GM20431 (cell line): ENCODE measurements around the gene OR51B5.

Experiments used
- in situ Hi-C: fragments of 300-500 bp; cut with MseI, MboI; formaldehyde crosslinking; loops from one replicate; pipeline ENCODE4 v1.15.0; 2020; ENCODE audit warnings: low sequenced_read_pairs; ENCODE audit not compliant: unreplicated experiment

OR51B5 gene, protein sequence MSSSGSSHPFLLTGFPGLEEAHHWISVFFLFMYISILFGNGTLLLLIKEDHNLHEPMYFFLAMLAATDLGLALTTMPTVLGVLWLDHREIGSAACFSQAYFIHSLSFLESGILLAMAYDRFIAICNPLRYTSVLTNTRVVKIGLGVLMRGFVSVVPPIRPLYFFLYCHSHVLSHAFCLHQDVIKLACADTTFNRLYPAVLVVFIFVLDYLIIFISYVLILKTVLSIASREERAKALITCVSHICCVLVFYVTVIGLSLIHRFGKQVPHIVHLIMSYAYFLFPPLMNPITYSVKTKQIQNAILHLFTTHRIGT

DNA sequence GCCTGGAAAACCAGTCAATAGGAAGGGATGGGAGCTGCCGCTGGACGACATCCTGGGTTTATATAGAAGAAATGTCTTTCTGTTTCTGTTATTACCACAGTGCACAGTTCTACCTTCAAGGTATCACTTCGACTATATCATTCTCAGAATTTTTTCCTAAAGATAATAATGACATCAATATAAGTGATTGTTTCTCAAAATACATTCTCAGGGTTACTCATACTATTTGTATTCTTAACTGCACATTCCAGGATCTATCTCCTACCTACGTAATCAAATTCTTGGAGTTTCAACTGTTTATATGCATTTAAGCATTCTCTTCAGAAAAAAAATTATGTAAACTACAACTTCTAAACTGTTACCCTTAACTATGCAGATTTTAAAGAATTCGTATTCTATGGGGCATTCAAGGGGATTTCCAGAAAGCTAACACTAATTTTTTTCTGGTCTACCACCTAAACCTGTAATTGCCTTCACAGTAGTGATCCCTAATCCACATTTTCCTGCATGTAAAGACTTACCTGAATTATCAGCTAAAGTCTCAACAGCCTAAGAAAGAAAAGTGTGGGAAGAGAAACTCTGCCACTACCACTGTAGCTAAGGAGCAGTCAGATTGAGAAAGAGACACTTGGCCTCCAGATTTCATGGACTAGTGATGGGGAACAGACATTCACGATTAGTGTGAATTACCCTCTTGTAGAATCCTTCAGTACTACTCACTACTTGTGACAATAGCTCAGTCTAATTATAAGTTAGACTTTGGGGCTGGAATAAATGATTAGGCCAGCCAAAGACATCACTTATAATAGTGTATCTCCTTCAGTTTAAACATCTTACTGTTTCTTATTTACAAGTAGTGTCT lies at the start of gene OR51B5:
Gene OR51B5 (minus strand): TSS at position 51 of the 862 bp plus-strand sequence. CDS start 0 bp downstream, at position 51.
- in situ Hi-C loops, result no loop called here

DNA sequence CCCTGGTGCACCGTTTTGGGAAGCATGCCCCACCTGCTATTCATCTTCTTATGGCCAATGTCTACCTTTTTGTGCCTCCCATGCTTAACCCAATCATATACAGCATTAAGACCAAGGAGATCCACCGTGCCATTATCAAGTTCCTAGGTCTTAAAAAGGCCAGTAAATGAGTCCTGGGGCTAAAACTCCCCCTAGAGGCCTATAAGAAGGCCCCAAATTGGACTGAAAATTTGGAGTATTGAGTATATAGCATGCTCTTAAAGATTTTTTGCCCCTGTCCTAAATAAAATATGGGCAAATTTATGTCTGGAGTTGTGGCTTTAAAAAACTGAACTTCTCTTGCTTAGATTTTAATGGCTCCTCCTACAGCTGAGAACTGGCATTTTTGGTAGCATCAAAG lies 46.9 kb upstream of the OR51B5 start:
- in situ Hi-C loops, result loop anchor here (25.0 kb wide), 1 partner anchor 278 kb away; no protein-coding TSS in a partner anchor

DNA sequence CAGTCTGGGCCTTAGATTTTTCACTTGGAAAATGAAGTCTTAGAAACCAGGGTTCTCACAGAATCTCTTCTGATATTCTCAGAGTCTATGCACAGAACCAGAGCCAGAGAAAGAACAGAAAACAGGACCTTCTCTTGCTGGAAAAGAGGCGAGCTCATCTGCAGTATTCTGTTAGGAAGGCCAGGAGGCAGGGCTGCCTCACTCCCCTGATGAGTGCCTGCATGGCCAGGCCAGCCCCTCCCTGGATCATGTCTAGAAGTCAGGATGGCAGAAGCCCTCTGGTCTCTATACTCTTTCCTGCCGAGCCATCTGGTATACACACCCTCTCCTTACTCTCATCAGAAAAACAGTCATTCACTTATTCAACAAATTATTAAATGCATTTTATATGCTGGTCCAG lies 41.0 kb upstream of the OR51B5 start:
- in situ Hi-C loops, result loop anchor here (25.0 kb wide), 1 partner anchor 272 kb away; no protein-coding TSS in a partner anchor

DNA sequence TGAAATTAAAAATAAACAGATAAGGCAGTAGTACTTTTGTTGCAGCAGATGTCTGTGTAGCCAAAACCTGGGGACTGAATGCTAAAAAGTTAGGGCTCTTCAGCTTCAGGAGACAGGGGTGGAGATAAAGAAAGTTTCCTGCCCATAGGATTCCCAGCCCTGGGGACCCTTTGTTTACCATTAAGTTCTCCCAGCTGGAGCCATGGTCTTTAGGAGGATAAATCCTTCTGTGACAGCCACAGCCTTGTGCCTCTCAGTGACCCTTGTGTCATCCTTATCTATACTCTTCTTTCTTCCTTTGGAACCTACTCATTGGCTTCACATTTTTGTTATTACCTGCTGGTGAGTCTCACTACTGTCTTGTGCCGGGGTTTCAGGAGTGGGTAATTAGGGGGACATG lies 40.3 kb upstream of the OR51B5 start, which contains the start of gene OR51M1:
Gene OR51M1 (plus strand): TSS at position 237 of the 400 bp plus-strand sequence. CDS start 5,587 bp downstream, outside the sequence.
- in situ Hi-C loops, result loop anchor here (25.0 kb wide), 1 partner anchor 271 kb away; no protein-coding TSS in a partner anchor

DNA sequence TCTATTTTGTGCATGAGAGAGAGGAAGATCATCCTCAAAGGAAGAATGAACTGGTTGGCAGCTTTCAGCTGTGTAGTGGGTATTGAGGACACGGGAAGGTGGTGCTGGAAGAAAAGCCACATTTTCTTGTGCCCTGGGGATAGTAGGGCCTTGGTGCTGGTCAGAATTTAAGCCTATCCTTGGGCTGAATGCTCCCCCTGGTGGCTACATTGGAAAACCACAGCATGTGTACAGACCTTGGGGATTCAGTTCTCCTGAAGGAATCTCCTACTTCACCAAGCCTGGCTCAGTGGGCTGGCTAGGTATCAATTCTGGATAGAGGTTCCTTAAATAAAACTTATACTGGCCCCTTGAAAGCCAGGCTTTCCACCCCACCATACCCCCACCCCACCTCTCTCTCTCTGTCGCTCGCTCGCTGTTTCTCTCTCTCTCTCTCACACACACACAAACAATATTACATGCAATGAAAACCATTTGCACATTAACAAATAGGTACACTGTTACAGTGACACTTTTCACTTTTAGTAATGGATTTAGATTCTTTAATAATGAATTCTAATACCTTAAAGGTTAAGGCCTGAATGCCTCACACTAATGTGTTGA lies 37.5 kb upstream of the OR51B5 start:
- in situ Hi-C loops, result loop anchor here (25.0 kb wide), 1 partner anchor 269 kb away; no protein-coding TSS in a partner anchor

DNA sequence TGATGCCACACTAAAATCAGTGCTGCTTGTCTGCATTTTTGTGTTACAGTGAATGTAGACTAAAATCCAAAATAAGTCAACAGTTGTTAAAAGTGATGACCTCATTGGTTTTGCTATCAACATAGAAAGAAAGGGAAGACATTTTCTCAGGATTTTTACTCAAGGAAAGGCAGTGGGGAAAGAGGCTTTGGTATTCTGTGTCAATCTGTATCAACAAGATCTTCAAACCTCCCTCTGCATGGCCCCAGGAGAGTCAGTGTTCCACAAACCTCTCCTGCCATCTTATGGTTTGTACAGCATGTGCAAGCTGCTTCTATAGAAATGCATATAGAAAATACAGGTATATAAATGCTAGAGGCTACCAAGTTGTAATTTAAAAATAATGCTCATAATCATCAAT lies 26.5 kb upstream of the OR51B5 start:
- in situ Hi-C loops, result loop anchor here (25.0 kb wide), 1 partner anchor 157 kb away; the partner anchor contains the start of gene OR51V1

DNA sequence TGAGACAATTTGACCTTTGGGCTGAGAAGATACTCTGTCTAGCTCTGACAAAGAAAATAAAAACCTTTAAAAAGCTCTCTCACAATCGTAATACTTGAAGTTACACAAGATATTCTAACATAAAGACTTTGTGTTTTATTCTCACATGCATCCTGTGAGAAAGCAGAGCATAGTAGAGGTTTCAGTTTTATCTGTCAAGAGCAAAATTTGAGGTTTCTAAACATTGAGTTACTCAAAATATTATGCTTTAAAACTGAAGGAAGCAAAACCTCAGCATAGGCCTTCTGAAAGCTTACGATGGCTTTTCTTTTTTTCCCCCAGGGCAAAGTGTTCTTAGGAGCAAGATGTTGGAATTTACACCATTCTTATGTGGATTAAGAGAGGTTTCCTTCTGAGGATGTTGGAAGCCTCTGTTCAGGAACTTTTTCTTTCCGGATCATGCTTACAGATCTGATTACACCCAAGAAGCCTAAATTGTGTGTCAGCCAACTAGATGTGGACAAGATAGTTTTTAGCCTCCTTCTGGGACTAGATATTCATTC lies 25.2 kb upstream of the OR51B5 start:
- in situ Hi-C loops, result loop anchor here (25.0 kb wide), 1 partner anchor 156 kb away; the partner anchor contains the start of gene OR51V1

DNA sequence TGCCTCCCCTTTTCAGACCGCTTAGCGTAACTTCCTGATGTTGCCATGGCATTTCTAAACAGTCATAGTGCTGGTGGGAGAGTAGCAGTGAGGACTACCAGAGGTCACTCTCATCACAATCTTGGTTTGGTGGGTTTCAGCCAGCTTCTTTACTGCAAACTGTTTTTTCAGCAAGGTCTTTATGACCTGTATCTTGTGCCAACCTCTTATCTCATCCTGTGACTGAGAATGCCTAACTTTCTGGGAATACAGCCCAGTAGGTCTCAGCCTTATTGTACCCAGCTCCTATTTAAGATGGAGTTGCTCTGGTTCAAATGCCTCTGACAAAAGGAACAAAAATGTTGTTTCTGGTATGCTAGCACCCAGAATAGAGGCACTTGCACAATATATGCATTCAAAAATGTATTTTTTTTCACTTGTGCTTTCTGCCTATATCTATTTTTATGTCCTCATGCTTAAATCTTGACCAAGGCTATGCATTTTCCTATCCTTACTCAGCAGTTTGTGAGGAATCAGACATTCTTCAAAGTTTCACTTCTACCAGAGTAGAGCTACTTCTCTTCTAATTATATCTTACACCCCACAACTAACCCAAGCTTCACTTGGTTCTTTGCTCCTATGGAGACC lies 24.2 kb upstream of the OR51B5 start:
- in situ Hi-C loops, result loop anchor here (25.0 kb wide), 1 partner anchor 155 kb away; the partner anchor contains the start of gene OR51V1

DNA sequence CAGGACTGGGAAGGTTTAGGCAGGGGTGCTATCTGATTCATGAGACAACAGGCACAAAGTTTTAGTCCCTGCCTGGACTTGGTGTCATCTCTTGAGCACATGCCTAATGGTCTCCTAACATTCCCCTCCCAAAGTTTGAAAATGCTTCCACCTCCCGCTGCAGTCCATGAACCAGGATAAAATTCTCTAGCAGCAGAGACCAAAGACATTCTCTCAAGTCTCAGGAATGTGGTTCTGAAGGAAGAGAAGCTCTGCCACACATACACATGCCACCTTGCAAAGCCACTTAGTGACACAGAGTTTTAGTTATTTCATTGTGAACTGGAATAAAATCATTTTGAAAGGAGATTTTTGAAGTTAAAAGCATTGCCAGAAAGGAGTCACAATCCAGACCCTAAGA lies 23.5 kb upstream of the OR51B5 start:
- in situ Hi-C loops, result loop anchor here (25.0 kb wide), 1 partner anchor 155 kb away; the partner anchor contains the start of gene OR51V1

DNA sequence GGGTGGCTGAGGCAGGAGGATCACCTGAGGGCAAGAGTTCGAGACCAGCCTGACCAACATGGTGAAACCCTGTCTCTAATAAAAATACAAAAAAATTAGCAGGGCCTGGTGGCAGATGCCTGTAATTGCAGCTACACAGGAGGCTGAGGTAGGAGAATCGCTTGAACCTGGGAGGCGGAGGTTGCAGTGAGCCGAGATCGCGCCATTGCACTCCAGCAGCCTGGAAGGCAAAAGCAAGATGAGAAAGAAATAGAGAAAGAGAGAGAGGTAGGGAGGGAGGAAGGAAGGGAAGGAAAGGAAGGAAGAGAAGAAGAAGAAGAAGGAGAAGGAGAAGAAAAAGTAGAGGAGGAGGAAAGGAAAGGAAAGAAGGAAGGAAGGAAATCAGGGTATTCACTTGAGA lies 23.0 kb upstream of the OR51B5 start:
- in situ Hi-C loops, result loop anchor here (25.0 kb wide), 1 partner anchor 154 kb away; the partner anchor contains the start of gene OR51V1

DNA sequence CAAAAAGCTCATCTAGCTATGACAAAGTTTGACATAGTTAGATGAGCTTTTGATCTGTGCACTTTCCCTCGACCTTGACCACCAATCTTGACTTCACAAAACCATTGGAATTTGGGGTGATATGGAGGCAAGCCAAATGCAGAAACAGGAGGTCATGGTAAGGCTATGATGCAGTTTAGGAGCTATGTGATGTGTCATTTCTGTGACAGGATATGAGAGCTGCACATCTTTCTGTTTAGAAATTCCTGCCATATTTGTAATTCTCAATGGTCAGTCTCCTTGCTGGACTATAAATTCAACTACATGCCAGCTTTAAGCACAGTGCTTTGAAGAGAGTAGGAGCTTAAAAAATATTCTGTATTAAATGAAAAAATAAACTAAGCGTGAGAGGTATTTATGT lies 20.9 kb upstream of the OR51B5 start:
- in situ Hi-C loops, result loop anchor here (25.0 kb wide), 1 partner anchor 152 kb away; the partner anchor contains the start of gene OR51V1

DNA sequence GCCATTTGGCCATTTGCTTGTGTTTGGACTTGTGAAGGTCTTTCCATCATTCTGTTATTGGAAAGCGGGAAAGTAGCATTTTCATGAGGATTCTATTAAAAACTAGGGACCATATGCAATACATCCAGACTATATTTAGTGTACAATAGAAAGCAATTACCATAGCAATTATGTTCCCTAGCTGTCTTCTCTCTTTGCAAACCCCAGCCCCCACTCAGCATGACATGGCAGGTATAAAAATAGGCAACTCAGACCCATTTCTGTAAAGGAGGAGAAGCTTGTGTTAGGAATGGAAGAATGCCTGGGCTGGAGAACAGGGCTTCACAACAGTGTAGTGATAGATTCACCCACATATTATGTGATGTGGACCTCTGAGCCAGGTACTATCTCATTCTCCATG lies 20.4 kb upstream of the OR51B5 start:
- in situ Hi-C loops, result loop anchor here (25.0 kb wide), 1 partner anchor 151 kb away; the partner anchor contains the start of gene OR51V1

DNA sequence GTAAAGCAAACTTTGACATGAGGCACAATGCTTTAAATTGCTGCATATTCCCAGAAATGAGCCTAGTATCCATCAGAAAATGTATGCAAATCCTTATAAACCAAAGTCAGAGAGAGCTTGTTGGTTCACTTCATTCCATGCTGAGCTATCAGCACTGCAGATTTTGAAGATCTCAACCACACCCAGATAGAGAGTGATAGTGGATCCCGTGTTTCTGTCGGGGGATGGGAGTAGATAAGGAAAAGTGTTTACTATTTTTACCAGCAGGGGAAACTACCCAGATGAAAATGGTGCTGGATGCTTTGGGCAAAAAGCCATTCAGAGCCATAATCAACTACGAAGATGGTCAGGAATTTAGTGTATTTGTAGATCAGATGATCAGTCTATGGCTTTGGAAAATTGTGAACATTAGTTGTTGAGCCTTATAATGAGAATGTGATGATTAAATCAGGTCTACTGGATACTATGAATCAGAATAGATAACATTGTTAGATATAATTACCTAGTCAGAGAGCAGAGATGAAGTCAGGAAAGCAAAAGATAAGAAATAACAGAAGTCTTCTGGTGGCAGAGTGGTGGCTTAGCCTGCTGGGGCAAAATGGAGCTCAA lies 18.8 kb upstream of the OR51B5 start:
- in situ Hi-C loops, result loop anchor here (25.0 kb wide), 1 partner anchor 150 kb away; the partner anchor contains the start of gene OR51V1

DNA sequence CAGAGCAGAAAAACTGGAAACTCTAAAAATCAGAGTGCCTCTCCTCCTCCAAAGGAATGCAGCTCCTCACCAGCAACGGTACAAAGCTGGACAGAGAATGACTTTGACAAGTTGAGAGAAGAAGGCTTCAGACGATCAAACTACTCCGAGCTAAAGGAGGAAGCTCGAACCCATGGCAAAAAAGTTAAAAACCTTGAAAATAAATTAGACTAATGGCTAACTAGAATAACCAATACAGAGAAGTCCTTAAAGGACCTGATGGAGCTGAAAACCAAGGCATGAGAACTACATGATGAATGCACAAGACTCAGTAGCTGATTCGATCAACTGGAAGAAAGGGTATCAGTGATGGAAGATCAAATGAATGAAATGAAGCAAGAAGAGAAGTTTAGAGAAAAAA lies 12.7 kb upstream of the OR51B5 start:
- in situ Hi-C loops, result loop anchor here (25.0 kb wide), 1 partner anchor 144 kb away; the partner anchor contains the start of gene OR51V1

DNA sequence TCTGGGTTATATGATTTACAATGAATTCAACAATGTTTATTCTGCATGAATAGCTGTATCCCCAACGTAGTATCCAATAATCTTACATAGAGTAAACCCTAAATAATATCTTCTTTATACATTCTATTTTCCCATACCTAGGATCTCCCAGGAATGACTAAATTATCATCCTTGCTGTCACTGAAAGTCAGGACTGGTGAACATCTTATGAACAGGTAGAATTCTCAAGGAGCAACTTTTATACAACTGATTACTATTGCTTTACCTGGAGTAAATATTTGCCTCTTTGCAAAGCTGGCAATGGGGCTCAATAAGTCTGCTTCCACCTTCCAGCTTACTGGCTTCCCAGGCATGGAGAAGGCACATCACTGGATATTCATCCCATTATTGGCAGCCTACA lies 7.9 kb upstream of the OR51B5 start, which contains the start of gene OR51B6:
Gene OR51B6 (plus strand): TSS at position 301 of the 400 bp plus-strand sequence. CDS start 0 bp downstream, at position 301.
- in situ Hi-C loops, result loop anchor here (25.0 kb wide), 1 partner anchor 139 kb away; the partner anchor contains the start of gene OR51V1

DNA sequence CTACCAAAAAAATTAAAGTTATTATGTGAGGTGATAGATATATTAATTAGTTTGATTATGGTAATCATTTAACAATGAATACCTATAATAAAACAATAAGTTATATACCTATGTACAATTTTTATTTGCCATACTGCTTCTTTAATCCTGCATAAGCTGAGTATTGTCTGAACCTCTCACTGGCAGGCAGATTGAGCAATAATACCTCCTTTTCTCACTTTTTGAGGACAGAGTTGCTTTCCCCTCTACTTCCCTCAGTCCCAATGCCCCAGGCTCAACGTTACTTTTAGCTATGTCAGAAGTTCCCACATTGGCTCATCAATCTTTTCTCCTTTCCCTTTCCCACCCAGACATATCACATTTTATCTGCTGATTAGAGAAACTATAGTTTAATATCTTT lies 6.2 kb upstream of the OR51B5 start:
- in situ Hi-C loops, result no loop called here

DNA sequence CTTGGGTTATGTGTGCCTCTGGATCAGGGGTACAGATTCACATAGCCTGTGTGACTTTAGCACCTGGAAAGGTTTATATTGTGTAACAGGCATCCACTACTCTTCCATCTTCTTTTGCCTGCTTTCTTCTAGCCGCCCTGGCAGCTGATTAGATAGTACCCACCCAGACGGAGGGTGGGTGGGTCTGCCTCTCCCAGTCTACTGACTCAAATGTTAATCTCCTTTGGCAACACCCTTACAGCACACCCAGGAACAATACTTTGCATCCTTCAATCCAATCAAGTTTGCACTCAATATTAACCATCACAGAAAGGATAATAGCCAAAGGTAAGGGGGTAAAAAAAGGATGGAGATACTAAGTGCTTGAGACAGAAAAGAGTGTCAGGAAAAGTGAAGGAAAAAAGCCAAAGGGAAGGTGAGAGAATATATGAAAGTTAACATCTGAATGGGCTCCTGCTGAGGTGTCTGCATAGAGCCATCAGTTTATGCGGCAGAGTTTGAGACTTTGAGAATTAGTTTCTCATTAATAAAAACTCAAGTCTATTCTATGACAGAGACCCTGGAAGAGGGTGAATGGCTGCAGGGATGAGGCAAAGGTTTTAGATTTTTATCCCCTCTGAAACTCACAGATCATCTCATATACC lies 5.3 kb upstream of the OR51B5 start:
- in situ Hi-C loops, result no loop called here

DNA sequence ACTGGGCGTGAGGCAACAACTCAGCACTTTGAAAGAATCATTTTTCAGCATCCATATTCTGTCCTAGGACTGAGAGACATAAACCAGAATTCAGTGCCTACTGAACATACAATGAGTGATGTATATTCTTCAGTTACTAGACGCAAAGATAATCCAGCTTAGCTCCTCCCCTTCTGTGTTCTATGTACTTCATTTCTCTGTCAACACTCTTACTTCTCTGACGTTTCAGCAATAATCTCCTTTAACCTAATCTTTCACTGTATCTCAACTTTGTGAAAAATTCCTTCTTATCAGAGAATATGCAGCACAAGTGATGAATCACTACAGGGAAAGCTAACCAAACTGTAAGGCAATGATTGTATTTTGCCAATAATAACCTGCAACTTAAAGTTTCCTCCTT lies 2.5 kb upstream of the OR51B5 start:
- in situ Hi-C loops, result no loop called here
